HG03575 (cell line): ENCODE data around the gene MAEA.
"Not testable (repeated sequence)": the region's sequence is repeated elsewhere in the genome, so short reads cannot be mapped to it uniquely, and the experiment has no call there.

Experiments
- ATAC-seq: cut with Tn5 transposase; IDR thresholded peaks from one replicate; pipeline ENCODE4 v1.9.1; 2021; ENCODE audit not compliant: unreplicated experiment, insufficient number of reproducible peaks, low FRiP score; ENCODE audit errors: extremely low read depth

MAEA gene

DNA sequence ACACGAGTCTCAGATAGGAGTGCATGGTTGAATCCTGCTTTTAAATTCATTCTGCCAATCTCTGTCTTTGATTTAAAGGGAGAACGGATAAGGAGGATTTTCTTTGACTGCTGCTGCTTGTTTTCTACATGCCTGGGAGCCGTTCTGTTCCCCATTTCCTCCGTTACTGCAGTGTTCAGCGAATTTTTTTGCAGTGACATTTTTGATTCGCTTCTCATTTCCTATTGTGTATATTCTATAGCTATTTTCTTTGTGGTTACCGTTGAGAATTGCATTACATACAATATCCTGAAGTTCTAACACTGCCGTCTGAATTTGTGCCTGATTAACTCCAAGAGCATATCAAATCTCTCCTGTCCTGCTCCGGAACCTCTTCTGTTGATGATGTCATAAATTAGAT is 14.8 kb upstream of the MAEA start:
- ATAC-seq: no peak

GRCh38 chr4:1276984-1277383 is 12.7 kb upstream of the MAEA start:
- no peak for ATAC-seq

DNA sequence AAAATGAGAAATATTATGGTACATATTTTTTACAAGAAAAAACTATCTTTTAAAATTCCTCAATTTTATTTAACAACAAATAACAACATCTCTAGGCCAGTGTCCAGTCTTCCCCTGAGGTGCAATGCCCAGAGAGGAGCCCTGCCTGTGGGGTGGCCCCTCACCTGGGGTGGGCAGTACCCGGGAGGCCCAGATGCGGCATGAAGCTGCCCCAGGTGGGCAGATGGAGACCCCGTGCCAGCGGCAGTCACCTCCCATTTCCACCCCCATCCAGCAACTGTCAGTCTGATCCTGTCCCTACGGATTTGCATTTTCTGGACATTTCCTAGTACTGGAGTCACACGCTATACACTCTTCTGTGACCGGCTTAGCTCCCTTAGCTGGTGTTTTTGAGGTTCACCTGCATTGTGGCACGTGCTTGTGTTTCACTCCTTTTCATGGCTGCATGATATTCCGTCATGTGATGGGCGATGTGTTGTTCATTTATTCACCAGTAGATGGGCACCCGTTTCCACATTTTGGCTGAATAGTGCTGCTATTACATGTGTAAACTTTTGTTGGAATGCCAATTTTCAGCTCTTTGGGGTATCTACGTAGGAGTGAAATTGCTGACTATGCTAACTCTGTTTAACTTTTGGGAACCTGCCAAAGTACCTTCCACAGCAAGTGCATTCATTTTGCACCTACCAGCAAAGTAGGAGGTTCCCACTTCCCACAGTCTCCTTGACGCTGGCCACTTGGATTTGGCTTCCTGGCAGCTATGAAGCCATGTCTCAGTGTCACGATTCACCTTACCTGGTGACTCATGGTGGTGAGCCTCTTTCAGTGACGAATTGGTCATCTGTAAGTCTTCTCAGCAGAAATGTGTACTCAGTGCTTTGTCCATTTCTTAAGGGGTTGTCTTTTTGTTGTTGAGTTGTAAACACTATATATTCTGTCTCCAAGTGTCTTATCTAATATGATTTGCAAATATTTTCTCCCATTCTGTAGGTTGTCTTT is 11.7 kb upstream of the MAEA start:
- no peak for ATAC-seq

DNA sequence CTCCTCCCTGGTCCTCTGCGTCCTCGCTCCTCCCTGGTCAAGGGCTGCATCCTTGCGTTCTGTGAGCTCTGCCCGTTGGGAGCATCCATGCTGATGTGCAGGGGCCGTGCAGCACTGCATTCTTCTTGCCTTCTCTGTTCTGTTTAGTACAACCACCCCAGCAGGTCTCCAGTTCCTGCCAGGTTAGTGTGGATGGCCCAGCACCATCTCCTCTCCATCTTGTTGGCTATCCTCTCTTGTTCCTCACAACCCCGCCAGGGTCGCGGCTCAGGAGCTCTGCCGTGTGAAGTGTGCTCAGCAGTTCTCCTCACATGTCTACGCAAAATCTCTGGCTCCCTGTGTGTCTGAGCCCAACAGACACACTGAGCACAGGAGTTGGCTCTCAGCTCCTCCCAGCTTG is 10.4 kb upstream of the MAEA start:
- no peak for ATAC-seq

- ATAC-seq: no peak
These were observed 6.0 kb upstream of the MAEA start for GRCh38 chr4:1283711-1284110.

- ATAC-seq: no peak
These were observed 4.4 kb upstream of the MAEA start for GRCh38 chr4:1285151-1285789.

- no peak for ATAC-seq
These were observed 3.7 kb upstream of the MAEA start for GRCh38 chr4:1285790-1286553.

DNA sequence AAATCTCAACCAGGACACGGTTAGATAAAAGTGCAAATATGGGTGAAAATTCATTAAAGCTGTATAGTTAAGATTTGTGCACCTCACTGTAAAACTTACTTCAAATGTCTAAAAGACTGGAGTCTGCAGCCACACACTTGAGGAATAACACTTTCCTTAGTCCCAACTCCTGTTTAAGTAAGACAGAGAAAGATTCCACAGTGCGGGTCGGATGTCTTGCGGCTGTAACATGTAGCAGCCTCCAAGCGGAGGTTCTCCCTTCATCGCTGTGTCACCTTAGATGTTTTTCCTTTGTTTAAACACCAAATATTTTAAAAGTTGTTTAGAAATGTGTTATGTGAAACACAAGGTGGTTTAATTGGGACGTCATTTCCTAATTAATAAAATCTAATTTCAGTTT is 905 bp upstream of the MAEA start:
- no peak for ATAC-seq

DNA sequence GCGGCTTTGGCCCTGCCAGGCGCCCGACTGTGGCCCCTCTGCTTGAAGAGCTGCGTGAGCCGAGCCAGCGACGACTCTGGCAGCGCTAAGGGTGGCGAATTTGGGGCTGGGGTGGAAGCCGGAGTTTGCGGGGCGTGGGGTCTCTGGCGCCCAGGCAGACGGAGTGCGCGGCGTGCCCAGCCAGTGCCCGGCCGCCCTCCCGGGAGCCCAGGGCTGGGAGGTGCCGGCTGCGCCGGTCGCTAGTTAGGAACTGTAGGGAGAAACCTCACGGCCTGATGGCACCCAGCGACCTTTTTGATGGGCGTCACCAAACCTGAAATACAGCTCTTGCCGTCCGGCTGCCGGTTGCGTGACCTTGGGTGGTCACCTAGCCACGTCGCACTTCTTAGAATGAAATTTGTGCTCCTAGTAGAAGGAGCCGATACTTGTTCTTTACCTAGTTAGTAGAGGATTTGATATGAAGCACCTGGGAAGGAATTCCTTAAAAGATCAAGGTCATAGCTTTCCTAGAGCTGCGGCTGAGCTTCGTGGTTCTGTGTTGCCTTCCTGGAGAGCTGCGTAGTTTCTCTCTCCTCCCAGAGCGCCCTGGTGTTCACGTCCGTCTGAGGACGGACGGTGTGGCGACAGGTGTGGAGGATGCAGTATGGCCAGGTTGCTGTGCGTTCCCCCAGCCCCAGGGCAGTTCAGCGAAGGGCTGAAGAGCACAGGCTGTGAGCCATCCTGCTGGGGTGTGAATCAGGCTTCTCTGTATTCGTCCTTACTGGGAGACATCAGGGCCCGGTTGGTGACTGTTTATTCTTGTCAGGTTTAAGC is 680 bp downstream of the MAEA start:
- ATAC-seq: no peak

DNA sequence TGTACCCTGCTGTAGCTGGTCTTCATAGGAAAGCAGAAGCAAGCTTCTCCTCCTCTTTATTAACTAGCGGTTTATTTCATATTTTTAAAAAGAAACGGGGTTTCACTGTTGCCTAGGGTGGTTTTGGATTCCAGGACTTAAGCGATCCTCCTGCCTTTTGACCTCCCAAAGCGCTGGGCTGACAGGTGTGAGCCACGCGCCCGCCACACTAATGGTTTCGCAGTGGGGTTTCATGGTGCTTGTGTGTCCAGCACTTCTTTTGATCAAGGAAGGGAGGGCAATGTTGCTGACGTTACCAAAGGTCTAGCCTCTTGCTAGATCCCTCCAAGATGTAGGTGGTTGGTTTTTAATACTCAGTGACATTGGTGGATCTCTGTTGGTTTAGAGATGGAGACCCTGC is 1.4 kb downstream of the MAEA start:
- ATAC-seq: no peak

GRCh38 chr4:1291996-1292702 is 2.5 kb downstream of the MAEA start:
- ATAC-seq: no peak

- ATAC-seq: not testable (repeated sequence)
These were observed 3.0 kb downstream of the MAEA start for GRCh38 chr4:1292703-1293011.

DNA sequence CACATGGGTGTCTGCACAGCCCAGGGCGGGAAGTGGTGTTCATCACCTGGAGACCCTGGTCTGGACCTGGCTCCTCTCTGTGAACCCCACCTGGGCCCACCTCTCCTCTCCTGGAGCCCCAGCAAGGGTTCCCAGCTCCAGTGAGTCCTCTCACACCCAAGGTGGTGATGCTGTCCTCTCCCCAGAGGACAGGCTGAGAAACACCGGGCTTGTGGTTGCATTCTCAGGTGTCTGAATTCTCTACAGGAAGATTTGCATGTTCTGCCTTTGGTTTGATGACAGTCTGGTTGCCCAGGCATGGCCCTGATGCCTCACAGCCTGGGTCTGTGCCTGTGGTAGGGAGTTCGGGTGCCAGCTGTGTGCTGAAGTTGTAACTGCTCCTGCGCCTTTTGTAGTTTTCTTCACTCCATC is 3.8 kb downstream of the MAEA start:
- ATAC-seq: no peak

- ATAC-seq: no peak
These were observed 4.3 kb downstream of the MAEA start for GRCh38 chr4:1293991-1294390.

DNA sequence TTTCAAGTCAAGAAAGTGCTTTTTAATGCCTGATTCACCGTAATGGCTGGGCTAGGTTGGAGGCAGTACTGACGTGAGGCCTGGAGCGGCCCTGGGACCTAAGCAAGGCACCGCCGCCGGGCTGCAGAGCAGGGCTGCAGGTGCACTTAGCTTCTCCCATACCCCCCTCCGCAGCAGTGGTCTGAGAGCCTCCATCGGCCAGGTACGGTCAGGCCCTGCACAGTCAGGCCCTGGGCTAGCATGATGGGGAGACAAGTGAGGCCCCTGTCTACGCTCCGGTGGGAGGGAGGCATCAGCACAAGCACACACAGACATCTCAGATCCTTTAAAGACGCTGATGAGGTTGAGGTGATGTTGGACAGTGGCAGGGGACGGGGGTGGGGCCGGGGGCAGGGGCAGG is 4.7 kb downstream of the MAEA start:
- no peak for ATAC-seq

- ATAC-seq: no peak
These were observed 5.2 kb downstream of the MAEA start for GRCh38 chr4:1294891-1295290.

DNA sequence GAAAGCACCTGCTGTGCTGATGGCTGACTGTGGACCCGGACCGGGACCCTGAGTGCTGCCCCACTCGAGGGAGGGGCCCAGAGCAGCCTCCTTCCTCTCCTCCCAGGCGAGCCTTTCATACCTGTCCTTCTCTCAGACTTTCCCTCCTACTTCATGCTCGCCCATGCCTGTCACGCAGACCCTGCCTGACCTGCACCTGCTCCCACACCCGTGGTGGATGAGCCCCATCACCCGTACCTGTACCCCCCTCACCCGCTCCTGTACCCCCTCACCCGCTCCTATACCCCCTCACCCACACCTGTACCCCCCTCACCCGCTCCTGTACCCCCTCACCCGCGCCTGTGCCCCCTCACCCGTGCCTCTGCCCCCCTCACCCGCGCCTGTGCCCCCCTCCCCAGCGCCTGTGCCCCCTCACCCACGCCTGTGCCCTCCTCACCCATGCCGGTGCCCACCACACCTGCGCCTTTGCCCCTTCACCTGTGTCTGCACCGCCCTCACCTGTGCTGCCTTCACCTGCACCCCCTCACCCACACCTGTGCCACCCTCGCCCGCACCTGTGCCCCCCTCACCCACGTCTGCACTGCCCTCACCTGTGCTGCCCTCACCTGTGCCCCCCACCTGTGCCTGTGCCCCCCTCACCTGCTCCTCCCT is 5.8 kb downstream of the MAEA start:
- ATAC-seq: no peak
